ENCODE measurements around the gene FAM83C. TPM values are rescaled to one million over a fixed set of nuclear protein-coding genes. Genes with fewer than 3 reads are reported as not detected.
A peak's percentile ranks its signal among the peaks of the same experiment; 100 is the strongest.

Gene FAM83C
- total RNA-seq, 1 experiment from 2014 or later, result not detected

DNA sequence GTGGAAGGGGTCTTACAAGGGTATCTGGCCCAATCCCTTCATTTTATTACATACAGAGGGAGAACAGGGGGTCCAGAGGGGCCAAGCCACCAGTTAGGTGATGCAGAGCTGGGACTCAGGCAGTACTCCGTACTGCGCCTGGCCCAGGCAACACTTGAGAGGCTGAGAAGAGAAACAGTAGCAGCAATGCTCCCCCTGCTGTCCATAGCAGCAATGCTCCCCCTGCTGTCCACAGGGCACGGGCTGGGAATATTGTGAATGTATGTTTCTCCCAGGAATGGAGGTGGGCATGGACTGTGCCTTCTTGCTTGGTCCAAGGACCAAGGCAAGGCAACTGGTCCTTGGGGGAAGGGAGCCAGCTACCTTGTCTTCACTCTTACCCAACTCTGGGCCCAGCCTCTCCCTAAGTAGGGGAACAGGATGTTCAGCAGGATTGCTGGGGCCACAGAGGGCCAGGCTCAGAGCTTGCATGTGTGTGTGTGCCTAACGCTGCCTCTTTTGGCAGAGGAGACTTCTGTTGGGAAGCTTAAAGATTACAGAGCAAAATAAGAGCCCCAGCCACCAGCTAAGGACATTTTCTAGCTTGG is 14.8 kb upstream of the FAM83C start:
- Mint-ChIP-seq H3K27me3 (ENCODE audit: low read depth) (no peaks in the 10 kb centered on the region; the same call in 1 of the 2 replicates), H3K9me3 (no peaks in the 10 kb centered on the region), H3K4me3 (no peak overlapping the region), H3K27ac (peak overlapping the region; percentile 21; the same call in 1 of the 2 replicates), H3K36me3 (peaks cover 10% of the 10 kb centered on the region), H3K4me1 (peaks cover 25% of the 10 kb centered on the region)
- ATAC-seq (peak; percentile 87), DNase-seq (ENCODE audit: low spot score) (peak; percentile 77)
- TF ChIP-seq, protein P1, sequence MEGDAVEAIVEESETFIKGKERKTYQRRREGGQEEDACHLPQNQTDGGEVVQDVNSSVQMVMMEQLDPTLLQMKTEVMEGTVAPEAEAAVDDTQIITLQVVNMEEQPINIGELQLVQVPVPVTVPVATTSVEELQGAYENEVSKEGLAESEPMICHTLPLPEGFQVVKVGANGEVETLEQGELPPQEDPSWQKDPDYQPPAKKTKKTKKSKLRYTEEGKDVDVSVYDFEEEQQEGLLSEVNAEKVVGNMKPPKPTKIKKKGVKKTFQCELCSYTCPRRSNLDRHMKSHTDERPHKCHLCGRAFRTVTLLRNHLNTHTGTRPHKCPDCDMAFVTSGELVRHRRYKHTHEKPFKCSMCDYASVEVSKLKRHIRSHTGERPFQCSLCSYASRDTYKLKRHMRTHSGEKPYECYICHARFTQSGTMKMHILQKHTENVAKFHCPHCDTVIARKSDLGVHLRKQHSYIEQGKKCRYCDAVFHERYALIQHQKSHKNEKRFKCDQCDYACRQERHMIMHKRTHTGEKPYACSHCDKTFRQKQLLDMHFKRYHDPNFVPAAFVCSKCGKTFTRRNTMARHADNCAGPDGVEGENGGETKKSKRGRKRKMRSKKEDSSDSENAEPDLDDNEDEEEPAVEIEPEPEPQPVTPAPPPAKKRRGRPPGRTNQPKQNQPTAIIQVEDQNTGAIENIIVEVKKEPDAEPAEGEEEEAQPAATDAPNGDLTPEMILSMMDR (IDR thresholded peaks at IDR 0.05), result peak; percentile 50; the same call in 1 of the 2 replicates
- TF ChIP-seq MXD4 (CRISPR knock-in tag; IDR thresholded peaks at IDR 0.05; ENCODE audit: borderline replicate concordance), result no peak
- TF ChIP-seq, protein P2, sequence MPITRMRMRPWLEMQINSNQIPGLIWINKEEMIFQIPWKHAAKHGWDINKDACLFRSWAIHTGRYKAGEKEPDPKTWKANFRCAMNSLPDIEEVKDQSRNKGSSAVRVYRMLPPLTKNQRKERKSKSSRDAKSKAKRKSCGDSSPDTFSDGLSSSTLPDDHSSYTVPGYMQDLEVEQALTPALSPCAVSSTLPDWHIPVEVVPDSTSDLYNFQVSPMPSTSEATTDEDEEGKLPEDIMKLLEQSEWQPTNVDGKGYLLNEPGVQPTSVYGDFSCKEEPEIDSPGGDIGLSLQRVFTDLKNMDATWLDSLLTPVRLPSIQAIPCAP (CRISPR knock-in tag; IDR thresholded peaks at IDR 0.05), result no peak
- TF ChIP-seq FOXK1 (CRISPR knock-in tag; IDR thresholded peaks at IDR 0.05), result peak; percentile 58; the same call in 1 of the 2 replicates
- no peak for TF ChIP-seq GRHL2 (CRISPR knock-in tag; IDR thresholded peaks at IDR 0.05; ENCODE audit: insufficient replicate concordance, severe bottlenecking)
- TF ChIP-seq ELF4 (CRISPR knock-in tag; IDR thresholded peaks at IDR 0.05; ENCODE audit: low read depth), result no peak
- TF ChIP-seq GABPB1 (CRISPR knock-in tag; IDR thresholded peaks at IDR 0.05), result 0 out of 2 replicates have a peak, but pooled peaks have one; percentile 19
- peak; percentile 55; the same call in 1 of the 2 replicates for TF ChIP-seq ETV6 (CRISPR knock-in tag; IDR thresholded peaks at IDR 0.05)
- peak; percentile 53; the same call in 1 of the 2 replicates for TF ChIP-seq ZNF121 (CRISPR knock-in tag; IDR thresholded peaks at IDR 0.05)
- no peak for TF ChIP-seq ZNF416 (CRISPR knock-in tag; IDR thresholded peaks at IDR 0.05)
- ChIA-PET CTCF (interaction anchor here (0.6 to 8.0 kb wide), 31 partner anchors 10 to 707 kb away, joined by 3 to 102 read pairs (median 5); partner anchors contain the start of genes EDEM2, EIF6 and MMP24OS), POLR2A (no interaction called here)

DNA sequence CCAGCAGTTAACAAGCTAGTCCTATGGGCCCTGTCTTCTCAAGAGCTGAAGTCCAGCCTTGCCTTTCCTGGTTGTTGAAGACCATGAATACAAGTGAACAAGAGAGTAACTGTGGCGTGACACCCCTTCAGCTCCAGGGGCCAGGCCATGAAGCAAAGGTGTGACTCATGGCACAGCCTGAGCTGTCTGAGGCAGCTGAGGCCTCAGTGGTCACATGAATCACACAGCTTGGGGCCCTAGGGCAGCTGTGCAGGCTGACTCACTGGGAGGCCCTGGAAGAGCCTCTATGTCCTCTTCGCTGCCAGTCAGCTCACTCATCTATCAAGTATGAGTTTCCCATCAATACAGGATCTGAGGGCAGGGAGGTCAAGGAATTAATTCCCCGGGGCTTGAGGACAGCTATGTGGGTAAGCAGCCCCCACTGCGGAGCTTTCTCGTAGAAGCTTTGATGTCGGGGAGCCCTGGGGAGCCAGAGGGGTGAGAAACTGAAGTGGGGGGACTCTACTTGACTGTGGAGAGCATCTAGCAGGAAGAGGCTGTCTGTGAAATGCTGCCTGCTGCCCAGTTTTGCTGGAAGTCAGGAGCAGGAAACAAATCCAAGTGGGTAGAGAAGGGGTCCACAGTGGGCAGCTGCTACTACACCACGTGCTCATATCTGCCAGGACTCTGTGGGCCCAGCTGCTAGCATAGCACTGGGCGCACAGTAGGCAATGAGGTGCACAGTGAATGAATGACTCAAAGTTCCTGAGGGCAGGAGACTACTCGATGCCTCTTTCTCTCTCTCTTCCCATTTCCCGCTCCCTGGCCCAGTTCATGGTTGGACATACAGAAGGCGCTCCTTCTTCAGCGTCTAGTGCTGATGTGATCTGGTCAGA is 13.7 kb upstream of the FAM83C start:
- peaks cover 10% of the 10 kb centered on the region for H3K36me3 Mint-ChIP-seq
- H3K4me3 Mint-ChIP-seq, result no peak overlapping the region
- ATAC-seq (no peak), DNase-seq (ENCODE audit: low spot score) (no peak)
- H3K9me3 Mint-ChIP-seq, result no peaks in the 10 kb centered on the region
- POLR2A ChIA-PET, result no interaction called here
- peak overlapping the region; percentile 27; the same call in 1 of the 2 replicates for H3K27ac Mint-ChIP-seq
- peaks cover 15% of the 10 kb centered on the region for H3K4me1 Mint-ChIP-seq
- no peaks in the 10 kb centered on the region; the same call in 1 of the 2 replicates for H3K27me3 Mint-ChIP-seq (ENCODE audit: low read depth)
- TF ChIP-seq ERG (CRISPR knock-in tag; IDR thresholded peaks at IDR 0.05) (no peak), ZNF317 (CRISPR knock-in tag; IDR thresholded peaks at IDR 0.05; ENCODE audit: borderline replicate concordance, low read depth) (no peak), GABPB1 (CRISPR knock-in tag; IDR thresholded peaks at IDR 0.05) (peak; percentile 77)
- CTCF ChIA-PET, result interaction anchor here (0.6 to 8.0 kb wide), 32 partner anchors 9 to 708 kb away, joined by 3 to 102 read pairs (median 5); partner anchors contain the start of genes EDEM2, EIF6 and MMP24OS

DNA sequence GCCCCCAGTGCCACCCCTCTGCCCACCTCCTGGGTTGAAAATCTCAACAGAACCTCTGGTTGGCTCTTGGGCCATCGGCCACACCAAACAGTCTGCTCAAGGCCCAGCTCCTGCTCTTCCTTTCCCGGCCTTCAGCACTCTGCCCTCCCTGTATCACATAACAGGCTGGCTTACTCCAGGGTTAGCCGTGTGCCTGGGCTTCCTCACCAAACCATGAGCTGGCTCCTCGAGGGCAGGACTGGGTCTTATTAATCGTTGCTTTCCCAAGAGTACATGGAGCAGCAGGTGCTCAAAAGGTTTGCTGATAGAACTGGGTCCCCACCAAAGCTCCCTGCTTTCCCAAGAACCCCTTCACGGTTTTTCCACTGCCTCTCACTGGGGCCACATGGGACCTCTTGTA is 12.7 kb upstream of the FAM83C start:
- no peaks in the 10 kb centered on the region; the same call in 1 of the 2 replicates for H3K27me3 Mint-ChIP-seq (ENCODE audit: low read depth)
- CTCF ChIA-PET, result interaction anchor here (0.8 to 3.5 kb wide), 18 partner anchors 10 to 160 kb away, joined by 4 to 89 read pairs (median 10); partner anchors contain the start of genes EDEM2, EIF6, FAM83C and GDF5
- peaks cover 8% of the 10 kb centered on the region for H3K36me3 Mint-ChIP-seq
- no peak for DNase-seq (ENCODE audit: low spot score)
- H3K4me3 Mint-ChIP-seq, result no peak overlapping the region
- peaks cover 14% of the 10 kb centered on the region for H3K4me1 Mint-ChIP-seq
- ATAC-seq, result no peak
- POLR2A ChIA-PET, result no interaction called here
- H3K27ac Mint-ChIP-seq, result no peak overlapping the region
- no peaks in the 10 kb centered on the region for H3K9me3 Mint-ChIP-seq
- TF ChIP-seq STAT6 (CRISPR knock-in tag; conservative IDR thresholded peaks at IDR 0.05; ENCODE audit: low read depth) (no peak), E2F5 (CRISPR knock-in tag; IDR thresholded peaks at IDR 0.05) (no peak), NR3C1 (CRISPR knock-in tag; conservative IDR thresholded peaks at IDR 0.05; ENCODE audit: low read depth) (no peak), ZNF317 (CRISPR knock-in tag; IDR thresholded peaks at IDR 0.05; ENCODE audit: borderline replicate concordance, low read depth) (no peak), AR (CRISPR knock-in tag; IDR thresholded peaks at IDR 0.05) (no peak)
